BJ (cell line): ENCODE results near the gene PORCN. TPM values are rescaled to one million over a fixed set of nuclear protein-coding genes. Genes with fewer than 3 reads are reported as not detected.

ENCODE experiments used
- CTCF ChIA-PET: fragments of 350-600 bp; formaldehyde crosslinking; extraction: SDS; loops from one replicate; lab custom pipeline; 2021; ENCODE audit warnings: antibody characterized with exemption, inconsistent platforms; lab: Yijun Ruan, JAX
- POLR2A ChIA-PET: fragments of 300-600 bp; sonication (Branson Sonifier 250); formaldehyde crosslinking; extraction: SDS; loops from one replicate; lab custom pipeline; 2021; ENCODE audit warnings: antibody characterized with exemption; lab: Charles Lee
- DNase-seq: peaks from one replicate; pipeline ENCODE4 v3.0.0-alpha.2; 2011; ENCODE audit warnings: low read depth
- H3K27me3 ChIP-seq: 2 replicates; pipeline ENCODE4 v1.6.0; 2011; ENCODE audit warnings: low read length; ENCODE audit not compliant: control insufficient read depth, insufficient read depth
- H3K36me3 ChIP-seq: 2 replicates; pipeline ENCODE4 v1.5.1; 2011; ENCODE audit warnings: low read length; ENCODE audit not compliant: control insufficient read depth, insufficient read depth
- H3K4me3 ChIP-seq: 2 replicates; pipeline ENCODE4 v1.5.1; 2011; ENCODE audit warnings: low read depth, mild to moderate bottlenecking, control low read depth, low read length
- polyA plus RNA-seq: library from polyadenylated mRNA; depleted of rRNA; stranded (reverse); fragments of >200 nt; gene quantifications from 2 replicates; pipeline ENCODE4 v1.2.3, GENCODE V29; 2011
- TF ChIP-seq, protein P1 (sequence below): IDR thresholded peaks from 2 replicates; pipeline ENCODE4 v1.5.1; 2011; ENCODE audit warnings: low read depth, mild to moderate bottlenecking, control low read depth, inconsistent platforms, low read length, moderate library complexity; ENCODE audit not compliant: insufficient read depth

Gene PORCN
- polyA plus RNA-seq, 1 experiment: 18.0 TPM

DNA sequence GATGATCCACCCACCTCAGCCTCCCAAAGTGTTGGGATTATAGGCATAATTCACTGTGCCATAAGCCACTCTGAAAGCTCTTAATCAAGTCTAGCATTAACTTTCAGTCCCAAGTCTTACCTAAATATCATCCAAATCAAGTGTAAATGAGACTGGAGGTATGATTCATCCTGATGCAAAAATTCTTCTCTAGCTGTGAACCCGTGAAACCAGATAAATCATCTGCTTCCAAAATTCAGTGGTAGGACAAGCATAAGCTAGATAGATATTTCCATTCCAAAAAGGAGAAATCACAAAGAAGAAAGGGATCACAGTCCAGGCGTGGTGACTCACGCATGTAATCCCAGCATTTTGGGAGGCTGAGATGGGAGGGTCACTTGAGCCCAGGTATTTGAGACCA lies 21.9 kb downstream of the PORCN start:
- H3K27me3 ChIP-seq: no peaks in the 10 kb centered on the region
- no peak overlapping the region for H3K4me3 ChIP-seq
- TF ChIP-seq, protein P1, sequence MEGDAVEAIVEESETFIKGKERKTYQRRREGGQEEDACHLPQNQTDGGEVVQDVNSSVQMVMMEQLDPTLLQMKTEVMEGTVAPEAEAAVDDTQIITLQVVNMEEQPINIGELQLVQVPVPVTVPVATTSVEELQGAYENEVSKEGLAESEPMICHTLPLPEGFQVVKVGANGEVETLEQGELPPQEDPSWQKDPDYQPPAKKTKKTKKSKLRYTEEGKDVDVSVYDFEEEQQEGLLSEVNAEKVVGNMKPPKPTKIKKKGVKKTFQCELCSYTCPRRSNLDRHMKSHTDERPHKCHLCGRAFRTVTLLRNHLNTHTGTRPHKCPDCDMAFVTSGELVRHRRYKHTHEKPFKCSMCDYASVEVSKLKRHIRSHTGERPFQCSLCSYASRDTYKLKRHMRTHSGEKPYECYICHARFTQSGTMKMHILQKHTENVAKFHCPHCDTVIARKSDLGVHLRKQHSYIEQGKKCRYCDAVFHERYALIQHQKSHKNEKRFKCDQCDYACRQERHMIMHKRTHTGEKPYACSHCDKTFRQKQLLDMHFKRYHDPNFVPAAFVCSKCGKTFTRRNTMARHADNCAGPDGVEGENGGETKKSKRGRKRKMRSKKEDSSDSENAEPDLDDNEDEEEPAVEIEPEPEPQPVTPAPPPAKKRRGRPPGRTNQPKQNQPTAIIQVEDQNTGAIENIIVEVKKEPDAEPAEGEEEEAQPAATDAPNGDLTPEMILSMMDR: no peak
- ChIA-PET POLR2A (no interaction called here), CTCF (interaction anchor here (1.4 kb wide), 1 partner anchor 9 kb away, joined by 3 read pairs; the partner anchor contains the start of gene TBC1D25)
- DNase-seq: no peak
- peaks cover 1% of the 10 kb centered on the region; the same call in 1 of the 2 replicates for H3K36me3 ChIP-seq

DNA sequence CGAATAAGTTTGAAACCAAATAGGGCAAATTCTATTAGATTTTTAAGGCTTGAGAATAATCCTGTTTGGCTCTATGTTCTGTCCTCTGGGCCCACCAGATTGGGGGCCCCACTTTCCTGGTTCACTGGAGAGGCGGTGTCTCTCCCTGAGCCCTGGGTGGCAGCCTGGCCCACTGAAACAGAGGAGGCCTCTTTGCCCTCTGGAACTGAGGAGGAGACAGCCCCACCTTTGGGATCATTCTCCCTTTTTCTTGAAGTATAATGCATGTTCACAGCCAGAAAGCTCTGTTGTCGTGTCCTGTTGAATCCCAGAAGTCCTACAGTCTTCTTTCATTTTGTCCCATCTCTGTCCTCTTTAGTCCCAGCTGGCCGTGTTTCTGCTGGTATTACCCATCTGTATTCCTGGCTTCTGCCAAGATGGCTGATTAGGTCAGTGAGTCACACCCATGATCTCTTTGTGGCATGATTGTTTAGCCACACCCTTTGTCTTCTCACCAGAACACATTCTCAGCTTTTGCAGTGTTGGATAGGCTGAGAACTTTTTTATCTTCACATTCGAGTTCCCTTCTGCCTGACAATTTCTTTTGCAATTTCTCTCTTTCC lies 22.7 kb downstream of the PORCN start:
- peak; percentile 34 for DNase-seq
- CTCF ChIA-PET: interaction anchor here (1.4 kb wide), 1 partner anchor 8 kb away, joined by 3 read pairs; the partner anchor contains the start of gene TBC1D25
- Histone ChIP-seq H3K27me3 (no peaks in the 10 kb centered on the region), H3K36me3 (peaks cover 1% of the 10 kb centered on the region; the same call in 1 of the 2 replicates), H3K4me3 (no peak overlapping the region)
- POLR2A ChIA-PET: no interaction called here
- TF ChIP-seq, protein P1: no peak

DNA sequence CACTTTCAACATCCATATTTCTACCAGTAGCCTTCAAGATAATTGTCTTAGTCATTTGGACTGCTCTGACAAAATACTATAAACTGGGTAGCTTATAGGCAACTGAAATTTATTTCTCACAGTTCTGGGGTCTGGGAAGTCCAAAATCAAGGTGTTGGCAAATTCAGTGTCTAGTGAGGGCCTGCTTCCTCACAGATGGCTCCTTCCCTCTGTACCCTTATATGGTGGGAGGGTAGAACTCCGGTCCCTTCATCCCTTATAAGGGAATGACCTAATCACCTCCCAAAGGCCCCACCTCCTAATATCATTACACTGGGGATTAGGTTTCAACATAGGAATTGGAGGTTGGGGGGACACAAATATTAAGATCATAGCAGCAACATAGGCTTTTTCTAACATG lies 23.4 kb downstream of the PORCN start:
- ChIA-PET CTCF (no interaction called here), POLR2A (no interaction called here)
- no peak for DNase-seq
- Histone ChIP-seq H3K27me3 (no peaks in the 10 kb centered on the region), H3K4me3 (no peak overlapping the region), H3K36me3 (peaks cover 1% of the 10 kb centered on the region; the same call in 1 of the 2 replicates)
- TF ChIP-seq, protein P1: no peak

DNA sequence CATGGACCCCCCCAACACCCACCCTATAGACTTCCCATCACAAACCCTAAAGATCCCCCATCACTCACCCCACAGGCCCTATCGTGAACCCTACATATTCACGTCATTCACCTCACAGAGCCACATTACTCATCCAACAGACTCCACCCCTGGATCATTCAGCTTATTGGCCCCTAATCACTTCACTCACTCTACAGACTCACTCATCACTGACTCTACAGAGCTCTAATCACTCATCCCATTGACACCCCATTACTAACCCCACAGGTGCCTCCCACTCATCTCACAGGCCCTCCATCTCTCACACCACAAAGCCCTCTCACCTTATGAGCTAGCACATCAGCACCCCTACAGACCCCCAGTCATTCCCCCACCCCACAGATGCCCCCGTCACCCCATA lies 24.4 kb downstream of the PORCN start:
- peaks cover 1% of the 10 kb centered on the region; the same call in 1 of the 2 replicates for H3K36me3 ChIP-seq
- TF ChIP-seq, protein P1: no peak
- no peaks in the 10 kb centered on the region for H3K27me3 ChIP-seq
- CTCF ChIA-PET: no interaction called here
- DNase-seq: no peak
- POLR2A ChIA-PET: no interaction called here
- H3K4me3 ChIP-seq: no peak overlapping the region

DNA sequence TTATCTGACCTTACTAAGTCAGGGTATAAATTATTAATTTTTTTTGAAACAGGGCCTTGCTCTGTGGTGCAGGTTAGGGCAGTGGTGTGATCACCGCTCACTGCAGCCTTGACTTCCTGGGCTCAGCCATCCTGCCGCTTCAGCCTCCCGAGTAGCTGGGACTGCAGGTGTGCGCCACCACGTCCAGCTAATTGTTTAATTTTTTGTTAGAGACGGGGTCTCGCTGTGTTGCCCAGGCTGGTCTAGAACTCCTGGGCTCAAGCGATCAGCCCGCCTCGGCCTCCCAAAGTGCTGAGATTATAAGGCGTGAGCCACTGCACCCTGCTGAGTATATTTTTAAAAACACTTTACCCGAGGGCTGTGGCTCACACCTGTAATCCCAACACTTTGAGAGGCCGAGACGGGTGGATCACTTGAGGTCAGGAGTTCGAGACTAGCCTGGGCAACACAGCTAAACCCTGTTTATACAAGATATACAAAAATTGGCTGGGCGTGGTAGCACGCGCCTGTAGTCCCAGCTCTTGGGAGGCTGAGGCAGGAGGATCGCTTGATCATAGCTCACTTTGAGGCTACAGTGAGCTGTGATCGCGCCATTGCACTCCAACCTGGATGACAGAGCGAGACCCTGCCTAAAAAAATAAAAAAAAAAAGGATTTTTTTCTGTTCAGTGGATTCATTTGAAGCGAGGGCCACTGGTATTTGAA lies 30.0 kb downstream of the PORCN start:
- no peak for DNase-seq
- POLR2A ChIA-PET: no interaction called here
- Histone ChIP-seq H3K36me3 (no peaks in the 10 kb centered on the region), H3K27me3 (no peaks in the 10 kb centered on the region), H3K4me3 (peak overlapping the region; percentile 84)
- CTCF ChIA-PET: interaction anchor here (0.7 to 1.5 kb wide), 3 partner anchors 10 to 43 kb away, joined by 3 to 8 read pairs (median 3); no protein-coding TSS in a partner anchor
- TF ChIP-seq, protein P1: no peak
